Stimulated activated CD4-positive, alpha-beta T cell treated with anti-CD3 and anti-CD28 coated beads, Interleukin-2, amount 100 ng/mL, for 4 hours (primary cell): Measurements from ENCODE around the gene LENG9.
A peak's percentile ranks its signal among the peaks of the same experiment; 100 is the strongest.

ENCODE experiments used
- DNase-seq: peaks from one replicate; pipeline ENCODE4 v3.0.0-alpha.2; 2020; ENCODE audit warnings: low read depth

The LENG9 gene

DNA sequence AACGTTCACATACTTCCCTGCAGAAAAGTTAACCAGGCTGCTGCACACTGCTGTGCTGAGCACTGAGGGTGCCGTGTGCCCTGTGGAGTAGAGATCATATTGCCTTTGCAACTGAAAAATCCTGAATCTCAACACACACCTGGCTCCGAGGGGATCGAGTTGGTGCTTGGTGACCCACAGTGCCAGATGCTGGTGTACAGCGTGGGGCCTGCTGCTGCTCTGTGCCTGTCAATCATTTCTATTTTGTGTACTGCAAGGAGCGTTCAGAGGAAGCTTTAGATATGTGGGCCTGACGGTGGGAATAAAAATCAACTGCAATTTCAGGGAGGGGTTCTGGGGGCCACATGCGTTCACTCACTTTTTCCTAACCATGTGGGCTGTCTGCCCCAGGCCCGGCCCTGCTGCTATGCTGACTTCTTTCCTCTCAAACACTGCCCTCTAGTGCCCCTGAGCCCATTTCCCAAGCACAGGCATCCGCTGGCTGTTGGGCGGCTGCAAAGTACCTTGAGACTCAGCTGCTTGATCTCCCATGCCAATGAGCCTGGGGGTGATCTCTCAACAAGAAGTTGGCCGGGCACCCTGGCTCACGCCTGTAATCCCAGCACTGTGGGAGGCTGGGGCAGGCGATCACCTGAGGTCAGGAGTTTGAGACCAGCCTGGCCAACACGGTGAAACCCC, 24.3 kb downstream of the LENG9 start:
- peak; percentile 16 for DNase-seq

DNA sequence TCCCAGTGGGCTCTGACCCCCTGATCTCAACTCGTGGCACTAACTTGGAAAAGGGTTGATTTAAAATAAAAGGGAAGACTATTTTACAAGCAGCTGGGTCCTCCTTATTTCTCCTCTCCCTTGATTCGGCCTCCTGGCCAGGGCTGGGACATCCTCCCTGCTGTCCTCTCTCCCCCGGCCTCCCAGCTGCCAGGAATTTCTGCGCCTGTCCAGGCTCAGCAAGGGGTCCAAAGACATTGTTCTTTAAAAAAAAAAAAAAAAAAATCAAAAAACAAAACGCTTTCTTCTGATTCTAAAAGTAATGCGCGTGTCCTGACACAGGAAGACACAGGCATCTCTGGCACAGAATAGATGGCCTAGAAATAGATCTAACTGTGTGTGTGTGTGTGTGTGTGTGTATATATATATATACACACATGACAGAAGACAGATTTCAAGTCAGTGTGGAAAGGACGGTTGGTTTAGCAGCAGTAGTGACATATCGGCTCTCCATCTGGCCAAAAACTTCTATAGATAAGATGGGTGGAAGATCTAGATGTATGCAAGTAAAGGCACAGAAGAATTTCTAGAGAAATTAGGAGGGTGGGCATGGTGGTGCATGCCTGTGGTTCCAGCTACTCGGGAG, 26.8 kb downstream of the LENG9 start:
- DNase-seq, result no peak

DNA sequence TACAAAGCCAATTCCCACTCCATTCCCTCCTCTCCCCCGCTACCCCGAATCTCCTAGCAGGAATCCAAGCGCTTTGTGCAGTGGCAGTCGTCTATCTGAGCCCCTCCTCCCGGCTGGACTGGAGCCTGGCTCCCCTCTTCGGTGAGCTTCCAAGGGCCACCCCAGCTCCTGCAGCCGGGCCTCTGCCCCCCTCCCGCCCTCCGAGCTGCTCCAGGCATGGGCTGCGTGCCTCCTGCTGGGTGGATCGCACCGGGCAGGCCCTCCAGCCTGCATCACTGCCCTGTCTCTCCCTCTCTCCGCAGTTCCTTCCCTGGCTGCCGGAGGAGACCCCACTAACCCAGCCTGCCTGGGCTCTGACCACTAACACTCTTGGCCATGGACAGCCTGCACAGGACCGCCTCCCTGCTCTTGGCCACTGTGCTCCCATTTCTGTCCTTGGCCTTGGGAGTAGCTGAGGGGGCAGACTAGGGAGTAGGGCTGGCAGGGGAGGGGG, 27.5 kb downstream of the LENG9 start:
- no peak for DNase-seq

- DNase-seq, result no peak
Observed at GRCh38 chr19:54435551-54436016, 28.0 kb downstream of the LENG9 start.

GRCh38 chr19:54434873-54435214, 28.7 kb downstream of the LENG9 start:
- DNase-seq, result no peak

DNA sequence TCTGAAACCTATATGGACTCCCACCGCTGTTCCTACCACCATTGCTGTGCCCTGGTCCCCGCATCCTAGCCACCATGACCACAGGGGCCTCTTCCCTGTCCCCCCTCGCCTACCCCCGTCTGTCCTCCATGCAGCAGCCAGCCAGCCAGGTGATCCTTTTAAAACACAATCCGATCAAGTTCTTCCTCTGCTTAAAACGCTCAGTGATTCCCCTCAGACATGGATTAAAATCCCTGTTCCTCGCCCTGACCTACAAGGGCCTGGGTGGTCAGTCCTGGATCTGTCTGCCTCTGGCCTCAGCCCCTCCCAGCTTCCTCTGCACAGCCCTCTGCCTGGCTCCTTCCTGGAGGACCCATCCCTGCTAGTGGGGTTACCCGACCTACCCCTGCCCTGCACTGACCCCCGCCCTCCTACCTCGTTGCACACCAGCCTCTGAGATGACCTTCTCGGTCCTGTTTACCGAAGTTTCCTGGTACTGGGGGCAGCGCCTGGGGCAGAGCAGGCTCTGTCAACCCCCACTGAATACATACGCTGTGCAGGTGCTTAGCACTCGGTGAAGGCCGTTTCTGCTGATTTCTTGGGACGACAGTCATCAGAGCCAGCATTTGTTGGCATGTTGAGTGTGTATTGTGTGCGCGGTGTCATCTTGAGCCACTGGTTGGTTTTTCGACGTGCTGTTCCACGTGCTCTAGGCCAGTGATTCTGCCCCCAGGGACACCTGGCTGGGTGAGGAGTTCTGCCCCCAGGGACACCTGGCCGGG, 29.3 kb downstream of the LENG9 start:
- no peak for DNase-seq

DNA sequence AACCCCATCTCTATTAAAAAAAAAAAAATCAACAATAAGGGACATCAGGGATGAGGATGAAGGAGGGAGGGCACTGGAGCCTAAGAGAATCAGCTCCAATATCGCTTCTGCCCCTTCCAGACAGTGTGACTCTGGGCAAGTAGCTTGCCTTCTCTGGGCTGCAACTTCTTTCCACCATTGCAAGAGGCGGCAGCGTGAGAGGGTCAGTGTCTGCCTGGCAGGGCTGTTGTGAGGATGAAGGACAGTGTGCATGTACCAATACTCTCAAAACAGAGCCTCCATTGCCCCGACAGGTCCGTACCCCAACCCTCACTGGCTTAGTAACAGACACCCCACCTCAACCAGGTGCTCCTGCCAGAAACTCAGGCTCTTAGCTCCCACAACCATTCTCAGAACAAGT, 29.9 kb downstream of the LENG9 start:
- no peak for DNase-seq

GRCh38 chr19:54432144-54432738, 31.3 kb downstream of the LENG9 start:
- no peak for DNase-seq

GRCh38 chr19:54431255-54431838, 32.2 kb downstream of the LENG9 start:
- no peak for DNase-seq

DNA sequence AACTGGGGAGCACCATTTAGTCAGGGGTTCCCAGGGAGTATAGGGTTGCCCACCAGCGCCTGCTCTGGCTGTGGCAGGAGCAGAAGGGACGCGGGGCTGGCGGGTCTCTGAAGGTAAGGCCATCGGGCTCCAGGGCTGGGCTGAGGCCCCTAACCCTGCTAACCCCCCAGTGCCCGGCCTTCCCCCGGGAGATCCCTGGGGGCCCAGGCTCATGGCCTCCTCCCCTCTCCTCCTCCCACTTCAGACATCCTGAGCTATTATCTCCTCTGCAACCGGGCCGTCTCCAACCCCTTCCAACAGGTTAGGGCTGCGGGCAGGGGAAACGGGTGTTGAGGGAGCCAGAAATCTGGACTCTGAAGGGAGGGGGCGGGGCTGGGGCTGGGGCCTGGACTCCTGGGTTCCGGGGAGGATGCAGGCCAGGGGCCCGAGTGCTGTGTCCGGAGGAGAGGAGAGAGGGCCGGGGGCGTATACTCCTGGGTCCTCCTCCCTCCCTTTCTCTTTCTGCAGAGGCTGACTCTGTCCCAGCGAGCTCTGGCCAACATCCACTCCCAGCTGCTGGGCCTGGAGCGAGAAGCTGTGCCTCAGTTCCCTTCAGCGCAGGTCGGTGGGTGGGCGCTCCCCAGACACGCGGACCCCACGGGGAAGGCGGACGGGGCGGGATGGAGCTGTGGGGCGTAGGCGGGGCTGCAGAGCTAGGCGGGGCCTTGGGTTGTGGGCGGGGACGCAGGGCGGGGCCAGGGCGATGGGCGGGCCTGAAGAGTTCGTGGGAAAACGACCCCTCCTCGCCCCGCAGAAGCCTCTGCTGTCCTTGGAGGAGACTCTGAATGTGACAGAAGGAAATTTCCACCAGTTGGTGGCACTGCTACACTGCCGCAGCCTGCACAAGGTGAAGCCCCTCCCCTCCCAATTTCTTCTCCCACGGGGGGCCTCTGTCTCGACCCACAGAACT, 33.0 kb downstream of the LENG9 start:
- DNase-seq, result peak; percentile 32

DNA sequence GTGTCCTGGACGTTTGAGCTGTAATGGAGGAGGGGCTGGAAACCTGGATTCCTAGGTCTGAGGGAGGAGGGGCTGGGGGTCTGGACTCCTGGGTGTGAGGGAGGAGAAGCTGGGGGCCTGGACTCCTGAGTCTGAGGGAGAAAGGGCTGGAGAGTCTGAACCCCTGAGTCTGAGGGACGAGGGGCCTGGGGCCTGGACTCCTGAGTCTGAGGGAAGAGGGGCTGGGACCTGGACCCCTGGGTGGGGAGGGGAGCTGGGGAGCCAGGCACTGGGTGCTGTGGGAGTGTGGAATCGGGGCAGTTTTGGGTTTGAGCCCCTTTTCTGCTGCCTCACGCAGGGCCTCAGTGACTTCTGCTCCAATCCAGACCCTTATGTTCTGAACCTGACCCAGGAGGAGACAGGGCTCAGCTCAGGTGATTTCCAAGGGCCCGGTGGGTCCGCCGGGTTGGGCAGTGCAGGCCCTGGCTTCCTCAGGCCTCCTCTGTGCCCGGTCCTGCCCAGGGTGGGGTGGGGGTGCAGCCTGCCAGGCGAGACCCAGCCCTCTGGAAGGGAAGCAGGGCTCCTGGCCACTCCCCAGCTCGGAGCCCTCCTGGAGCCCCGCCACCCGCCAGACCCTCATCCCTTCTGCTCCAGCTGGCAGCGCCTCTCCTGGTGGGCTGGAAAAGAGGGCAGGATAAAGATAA, 33.9 kb downstream of the LENG9 start:
- no peak for DNase-seq

GRCh38 chr19:54429176-54429495, 34.4 kb downstream of the LENG9 start:
- DNase-seq, result no peak

GRCh38 chr19:54428323-54429175, 35.0 kb downstream of the LENG9 start:
- no peak for DNase-seq

DNA sequence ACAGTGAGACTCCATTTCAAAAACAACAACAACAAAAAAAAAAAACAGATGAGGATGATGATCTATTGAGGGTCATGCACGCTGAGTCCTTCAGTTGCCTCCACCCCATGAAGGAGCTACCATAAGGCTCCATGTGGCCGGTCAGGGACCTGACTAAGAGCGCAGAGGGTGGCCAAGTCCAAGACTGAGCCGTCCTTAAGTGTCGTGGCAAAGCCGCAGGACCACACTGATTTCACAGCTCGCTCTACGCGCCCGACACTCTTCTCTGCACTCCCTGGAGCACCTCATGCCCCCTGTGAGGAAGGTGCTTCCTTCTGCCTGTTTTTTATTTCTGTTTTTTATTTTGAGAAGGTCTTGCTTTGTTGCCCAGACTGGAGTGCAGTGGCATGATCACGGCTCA, 36.0 kb downstream of the LENG9 start:
- no peak for DNase-seq

DNA sequence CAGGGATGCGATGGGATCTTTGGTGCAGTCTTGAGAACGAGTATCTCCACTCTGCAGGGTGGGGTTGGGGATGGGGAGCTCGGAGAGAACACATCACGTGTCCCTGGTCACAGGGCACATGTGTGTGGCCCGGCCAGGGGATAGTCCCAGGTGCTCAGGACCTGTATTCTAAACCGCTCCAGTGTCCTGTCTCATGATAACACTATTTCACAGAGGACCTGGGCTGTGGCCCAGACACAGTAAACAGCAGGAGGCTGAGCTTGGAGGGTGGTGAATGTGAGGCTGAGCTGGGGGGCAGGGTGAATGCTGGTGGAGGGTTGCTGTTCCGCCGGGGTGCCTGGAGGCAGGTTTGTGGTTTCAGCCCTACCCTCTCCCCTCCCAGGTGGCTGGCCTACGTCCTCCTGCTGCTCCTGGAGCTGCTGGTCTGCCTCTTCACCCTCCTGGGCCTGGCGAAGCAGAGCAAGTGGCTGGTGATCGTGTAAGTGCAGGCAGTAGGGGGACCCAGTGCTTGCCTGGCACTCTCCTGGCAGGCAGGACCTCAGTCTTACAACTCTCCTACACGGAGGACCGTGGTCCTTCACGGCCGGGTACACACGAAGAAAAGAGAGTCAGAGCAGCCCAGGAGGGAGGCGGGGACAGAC, 37.2 kb downstream of the LENG9 start:
- DNase-seq, result no peak

GRCh38 chr19:54425382-54425723, 38.2 kb downstream of the LENG9 start:
- no peak for DNase-seq

- no peak for DNase-seq
Observed at GRCh38 chr19:54424660-54425381, 38.8 kb downstream of the LENG9 start.

DNA sequence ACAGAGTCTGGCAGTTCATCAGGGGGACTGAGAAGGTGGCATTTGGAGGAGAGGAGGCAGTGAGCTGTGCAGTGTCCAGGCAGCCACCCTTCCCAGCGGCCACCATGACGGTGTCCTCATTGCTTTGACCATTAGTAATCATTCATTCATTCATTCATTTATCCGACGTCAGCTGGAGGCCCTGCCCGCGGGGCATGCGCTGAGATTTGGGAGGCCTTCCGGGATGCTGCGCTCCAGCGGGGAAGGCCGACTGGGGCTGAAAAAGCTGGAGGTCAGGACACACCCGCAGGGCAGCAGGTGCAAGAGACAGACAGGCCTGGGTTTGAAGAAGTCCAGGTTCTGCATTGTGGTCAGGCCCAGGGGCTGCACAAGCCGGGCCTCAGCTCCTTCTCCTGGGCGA, 39.4 kb downstream of the LENG9 start:
- no peak for DNase-seq

DNA sequence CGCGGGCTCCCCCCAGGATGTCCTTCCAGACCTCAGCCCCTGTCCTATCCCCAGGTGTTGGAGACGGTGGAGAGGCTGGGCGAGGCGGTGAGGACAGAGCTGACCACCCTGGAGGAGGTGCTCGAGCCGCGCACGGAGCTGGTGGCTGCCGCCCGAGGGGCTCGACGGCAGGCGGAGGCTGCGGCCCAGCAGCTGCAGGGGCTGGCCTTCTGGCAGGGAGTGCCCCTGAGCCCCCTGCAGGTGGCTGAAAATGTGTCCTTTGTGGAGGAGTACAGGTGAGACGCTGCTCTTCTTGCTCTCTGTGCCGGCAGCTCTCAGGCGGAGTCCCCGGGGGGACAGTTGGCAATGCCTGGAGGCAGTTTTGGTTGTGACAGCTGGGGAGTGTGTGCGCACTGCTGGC, 41.4 kb downstream of the LENG9 start:
- DNase-seq, result no peak
